ENCODE measurements around the gene VIM. TPM values are rescaled to one million over a fixed set of nuclear protein-coding genes. Genes with fewer than 3 reads are reported as not detected.

VIM gene
- total and polyA plus RNA-seq, 2 experiments from 2014 or later, result 258 to 1,157 TPM

GRCh38 chr10:17240616-17241015 is 12.6 kb downstream of the VIM start:
- no peaks in the 10 kb centered on the region for H3K4me1 ChIP-seq (ENCODE audit: low read depth)
- H3K27me3 ChIP-seq, result no peaks in the 10 kb centered on the region
- no peak overlapping the region for H3K4me3 ChIP-seq
- TF ChIP-seq CTCF (IDR thresholded peaks at IDR 0.05; ENCODE audit: low read depth, low read length), result no peak
- DNase-seq (ENCODE audit: low read depth in 1 of 2, low spot score in 1 of 2), result no peak
- H3K9me3 ChIP-seq (ENCODE audit: low read depth), result no peaks in the 10 kb centered on the region
- no peak overlapping the region for H3K27ac ChIP-seq
- H3K36me3 ChIP-seq, result peaks cover 26% of the 10 kb centered on the region

- peaks cover 15% of the 10 kb centered on the region for H3K36me3 ChIP-seq
- no peak for DNase-seq (ENCODE audit: low read depth in 1 of 2, low spot score in 1 of 2)
- no peaks in the 10 kb centered on the region for H3K27me3 ChIP-seq
- no peak for TF ChIP-seq CTCF (IDR thresholded peaks at IDR 0.05; ENCODE audit: low read depth, low read length)
- H3K27ac ChIP-seq, result no peak overlapping the region
- no peak overlapping the region for H3K4me3 ChIP-seq
- H3K9me3 ChIP-seq (ENCODE audit: low read depth), result no peaks in the 10 kb centered on the region
- no peaks in the 10 kb centered on the region for H3K4me1 ChIP-seq (ENCODE audit: low read depth)
Measured at GRCh38 chr10:17241611-17242333, 13.7 kb downstream of the VIM start.

GRCh38 chr10:17244700-17245365 is 16.8 kb downstream of the VIM start:
- no peak for TF ChIP-seq CTCF (IDR thresholded peaks at IDR 0.05; ENCODE audit: low read depth, low read length)
- DNase-seq (ENCODE audit: low read depth in 1 of 2, low spot score in 1 of 2), result no peak
- H3K4me3 ChIP-seq, result no peak overlapping the region
- no peaks in the 10 kb centered on the region for H3K9me3 ChIP-seq (ENCODE audit: low read depth)
- H3K27me3 ChIP-seq, result no peaks in the 10 kb centered on the region
- H3K27ac ChIP-seq, result no peak overlapping the region
- H3K36me3 ChIP-seq, result no peaks in the 10 kb centered on the region
- no peaks in the 10 kb centered on the region for H3K4me1 ChIP-seq (ENCODE audit: low read depth)

- no peak overlapping the region for H3K4me3 ChIP-seq
- no peak for TF ChIP-seq CTCF (IDR thresholded peaks at IDR 0.05; ENCODE audit: low read depth, low read length)
- H3K27ac ChIP-seq, result no peak overlapping the region
- no peak for DNase-seq (ENCODE audit: low read depth in 1 of 2, low spot score in 1 of 2)
- no peaks in the 10 kb centered on the region for H3K4me1 ChIP-seq (ENCODE audit: low read depth)
- no peaks in the 10 kb centered on the region for H3K36me3 ChIP-seq
- no peaks in the 10 kb centered on the region for H3K9me3 ChIP-seq (ENCODE audit: low read depth)
- H3K27me3 ChIP-seq, result no peaks in the 10 kb centered on the region
Measured at GRCh38 chr10:17247210-17247609, 19.2 kb downstream of the VIM start.

- TF ChIP-seq CTCF (IDR thresholded peaks at IDR 0.05; ENCODE audit: low read depth, low read length), result no peak
- H3K4me3 ChIP-seq, result no peak overlapping the region
- H3K27me3 ChIP-seq, result no peaks in the 10 kb centered on the region
- H3K27ac ChIP-seq, result no peak overlapping the region
- H3K9me3 ChIP-seq (ENCODE audit: low read depth), result no peaks in the 10 kb centered on the region
- no peaks in the 10 kb centered on the region for H3K36me3 ChIP-seq
- no peaks in the 10 kb centered on the region for H3K4me1 ChIP-seq (ENCODE audit: low read depth)
- DNase-seq (ENCODE audit: low read depth in 1 of 2, low spot score in 1 of 2), result no peak
Measured at GRCh38 chr10:17248964-17249363, 20.9 kb downstream of the VIM start.
